Caco-2 (cell line): Measurements from ENCODE around the gene ELP5. TPM values are rescaled to one million over a fixed set of nuclear protein-coding genes. Genes with fewer than 3 reads are reported as not detected.

ENCODE experiments used
- BruUV-seq: library from RNA; stranded (reverse); fragments of 400-500 nt; replicated peaks from 2 replicates; lab custom pipeline; 2021; lab: Mats Ljungman, UMichigan
- CTCF ChIA-PET: fragments of 300-600 bp; sonication (Branson Sonifier 250); formaldehyde crosslinking; loops from one replicate; lab custom pipeline; 2022; ENCODE audit warnings: antibody characterized with exemption; lab: Charles Lee
- POLR2A ChIA-PET: fragments of 300-600 bp; sonication (Branson Sonifier 250); formaldehyde crosslinking; loops from one replicate; lab custom pipeline; 2022; ENCODE audit warnings: antibody characterized with exemption; lab: Charles Lee
- DNase-seq, 2 experiments: peaks; one replicate each; pipeline versions ENCODE4 v3.0.0 to v3.0.0-alpha.2; 2020 to 2022
- H3K27me3 ChIP-seq: replicated peaks from 2 replicates; pipeline ENCODE4 v1.6.0; 2011; ENCODE audit warnings: low read length; ENCODE audit not compliant: control insufficient read depth, insufficient read depth
- H3K36me3 ChIP-seq: 2 replicates; pipeline ENCODE4 v1.5.1; 2011; ENCODE audit warnings: low read length; ENCODE audit not compliant: control insufficient read depth, insufficient read depth
- H3K4me1 ChIP-seq: fragments of 250-450 bp; sonication (Bioruptor Pico); 2 replicates; pipeline ENCODE4 v1.5.1; 2020; ENCODE audit warnings: mild to moderate bottlenecking
- H3K4me3 ChIP-seq: 2 replicates; pipeline ENCODE4 v1.5.1; 2011; ENCODE audit warnings: low read depth, mild to moderate bottlenecking, control low read depth, low read length
- H3K9me3 ChIP-seq: fragments of 250-450 bp; sonication (Bioruptor Pico); 2 replicates; pipeline ENCODE4 v1.5.1; 2020; ENCODE audit warnings: mild to moderate bottlenecking, moderate library complexity
- H3K27ac Mint-ChIP-seq: one replicate; pipeline ENCODE4 v1.8.0; 2022; ENCODE audit warnings: mixed read lengths; ENCODE audit not compliant: unreplicated experiment
- H3K27me3 Mint-ChIP-seq: one replicate; pipeline ENCODE4 v1.8.0; 2022; ENCODE audit warnings: mixed read lengths; ENCODE audit not compliant: insufficient read depth, unreplicated experiment
- H3K36me3 Mint-ChIP-seq: one replicate; pipeline ENCODE4 v1.8.0; 2022; ENCODE audit warnings: mild to moderate bottlenecking, mixed read lengths; ENCODE audit not compliant: insufficient read depth, unreplicated experiment
- H3K4me1 Mint-ChIP-seq: one replicate; pipeline ENCODE4 v1.8.0; 2022; ENCODE audit warnings: low read depth, mixed read lengths; ENCODE audit not compliant: unreplicated experiment
- H3K4me3 Mint-ChIP-seq: one replicate; pipeline ENCODE4 v1.8.0; 2022; ENCODE audit warnings: mild to moderate bottlenecking, moderate library complexity, mixed read lengths; ENCODE audit not compliant: unreplicated experiment
- H3K9me3 Mint-ChIP-seq: one replicate; pipeline ENCODE4 v1.8.0; 2022; ENCODE audit warnings: mixed read lengths; ENCODE audit not compliant: unreplicated experiment
- intact Hi-C: fragments of 100-400 bp; cut with micrococcal nuclease; formaldehyde crosslinking; loops from one replicate; pipeline ENCODE4 v1.10.0; 2022; ENCODE audit not compliant: unreplicated experiment
- total RNA-seq: library from RNA; stranded (reverse); gene quantifications from 2 replicates; pipeline ENCODE4 v1.2.3, GENCODE V29; 2022
- TF ChIP-seq, protein P1 (sequence below), 2 experiments: fragments of 200-600 bp in 1 of 2; IDR thresholded peaks; 1 replicate in 1 of 2; 2 replicates in 1 of 2; pipeline versions ENCODE4 v1.5.1 to v1.8.0; 2011 to 2022; ENCODE audit warnings: antibody characterized with exemption in 1 of 2, control low read depth in 1 of 2, inconsistent platforms in 1 of 2, low read depth in 1 of 2, low read length in 1 of 2, mild to moderate bottlenecking in 1 of 2, moderate library complexity in 1 of 2; ENCODE audit not compliant: insufficient read depth in 1 of 2, severe bottlenecking in 1 of 2, unreplicated experiment in 1 of 2

Gene ELP5
- total RNA-seq, 1 experiment from 2014 or later: 43.2 TPM

DNA sequence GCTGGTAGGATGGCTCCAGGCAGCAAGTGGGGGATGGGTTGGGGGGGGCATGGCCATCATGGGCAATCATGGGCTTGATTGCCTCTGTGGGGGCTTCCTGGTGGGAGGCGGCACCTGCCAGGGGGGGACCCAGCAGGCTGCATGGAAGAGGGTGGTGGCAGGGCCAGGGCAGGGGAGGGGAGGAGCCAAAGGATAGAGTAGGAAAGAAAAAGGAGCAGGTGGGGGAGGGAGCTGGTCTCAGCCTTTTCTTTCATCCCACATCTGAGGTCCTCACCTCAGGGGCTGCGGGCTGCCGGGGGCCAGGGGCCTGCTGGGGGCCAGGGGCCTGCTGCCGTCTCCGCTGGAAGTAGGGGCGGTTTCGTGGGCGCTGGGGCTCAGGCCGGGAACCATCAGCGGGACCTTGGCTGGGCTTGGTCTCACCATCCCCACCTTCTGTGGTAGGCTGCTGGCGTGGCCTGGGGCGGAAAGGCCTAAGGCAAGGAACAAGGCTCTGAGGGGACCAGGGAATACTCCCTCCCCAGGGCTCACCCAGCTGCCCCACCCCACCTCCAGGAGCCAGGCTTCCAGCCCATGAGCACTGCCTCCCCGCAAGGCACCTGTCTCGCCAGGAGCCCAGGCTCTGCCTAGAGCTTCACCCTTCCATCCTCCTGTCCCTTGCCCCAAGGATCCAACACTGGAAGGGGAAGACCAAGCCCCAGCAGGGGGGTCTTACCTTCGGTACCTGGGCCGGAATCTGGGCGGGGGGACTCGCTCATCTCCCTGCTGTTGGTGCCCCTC lies 37.4 kb downstream of the ELP5 start:
- H3K27ac Mint-ChIP-seq: no peak overlapping the region
- no peak overlapping the region for H3K4me3 Mint-ChIP-seq

DNA sequence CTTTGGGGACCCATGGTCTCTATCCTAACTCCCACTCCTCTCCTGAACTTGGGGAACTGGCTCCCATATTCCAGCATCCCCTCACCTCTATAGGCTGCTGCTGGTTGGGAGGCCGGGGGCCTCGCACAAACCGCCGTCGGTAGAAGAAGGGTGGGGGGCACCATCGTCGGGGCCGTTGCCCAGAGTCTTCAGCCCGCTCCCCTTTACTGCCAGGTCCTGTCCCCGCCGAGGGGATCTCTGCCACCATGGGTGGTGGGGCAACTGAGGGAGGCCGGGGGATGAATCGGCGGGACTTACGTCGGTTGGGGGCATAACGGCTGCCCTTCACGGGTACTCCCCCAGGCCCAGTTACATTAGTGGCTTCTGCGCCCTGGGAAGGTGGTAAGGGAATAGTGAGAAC lies 38.2 kb downstream of the ELP5 start:
- Mint-ChIP-seq H3K36me3 (no peaks in the 10 kb centered on the region), H3K4me1 (peaks cover 6% of the 10 kb centered on the region), H3K27ac (no peak overlapping the region), H3K9me3 (no peaks in the 10 kb centered on the region), H3K4me3 (no peak overlapping the region), H3K27me3 (no peaks in the 10 kb centered on the region)
- Histone ChIP-seq H3K4me1 (0 out of 2 replicates have a peak, but pooled peaks cover 3% of the 10 kb centered on the region), H3K4me3 (no peak overlapping the region), H3K36me3 (no peaks in the 10 kb centered on the region; the same call in 1 of the 2 replicates), H3K9me3 (no peaks in the 10 kb centered on the region), H3K27me3 (no peaks in the 10 kb centered on the region)
- TF ChIP-seq, protein P1, sequence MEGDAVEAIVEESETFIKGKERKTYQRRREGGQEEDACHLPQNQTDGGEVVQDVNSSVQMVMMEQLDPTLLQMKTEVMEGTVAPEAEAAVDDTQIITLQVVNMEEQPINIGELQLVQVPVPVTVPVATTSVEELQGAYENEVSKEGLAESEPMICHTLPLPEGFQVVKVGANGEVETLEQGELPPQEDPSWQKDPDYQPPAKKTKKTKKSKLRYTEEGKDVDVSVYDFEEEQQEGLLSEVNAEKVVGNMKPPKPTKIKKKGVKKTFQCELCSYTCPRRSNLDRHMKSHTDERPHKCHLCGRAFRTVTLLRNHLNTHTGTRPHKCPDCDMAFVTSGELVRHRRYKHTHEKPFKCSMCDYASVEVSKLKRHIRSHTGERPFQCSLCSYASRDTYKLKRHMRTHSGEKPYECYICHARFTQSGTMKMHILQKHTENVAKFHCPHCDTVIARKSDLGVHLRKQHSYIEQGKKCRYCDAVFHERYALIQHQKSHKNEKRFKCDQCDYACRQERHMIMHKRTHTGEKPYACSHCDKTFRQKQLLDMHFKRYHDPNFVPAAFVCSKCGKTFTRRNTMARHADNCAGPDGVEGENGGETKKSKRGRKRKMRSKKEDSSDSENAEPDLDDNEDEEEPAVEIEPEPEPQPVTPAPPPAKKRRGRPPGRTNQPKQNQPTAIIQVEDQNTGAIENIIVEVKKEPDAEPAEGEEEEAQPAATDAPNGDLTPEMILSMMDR (IDR thresholded peaks at IDR 0.05; ENCODE audit: insufficient read depth in 1 of 2, low read depth in 1 of 2, low read length in 1 of 2, severe bottlenecking in 1 of 2, unreplicated experiment in 1 of 2): no peak
- DNase-seq: no peak
- intact Hi-C loops: no loop called here
- ChIA-PET POLR2A (no interaction called here), CTCF (no interaction called here)
- BruUV-seq: no TSS peak

More for the DNA sequence above, 37.4 kb downstream of the ELP5 start:
- no peaks in the 10 kb centered on the region for H3K36me3 Mint-ChIP-seq
- no peaks in the 10 kb centered on the region for H3K9me3 Mint-ChIP-seq
- ChIA-PET CTCF (no interaction called here), POLR2A (no interaction called here)
- H3K9me3 ChIP-seq: no peaks in the 10 kb centered on the region
- TF ChIP-seq, protein P1 (IDR thresholded peaks at IDR 0.05; ENCODE audit: insufficient read depth in 1 of 2, low read depth in 1 of 2, low read length in 1 of 2, severe bottlenecking in 1 of 2, unreplicated experiment in 1 of 2): no peak
- no peak overlapping the region for H3K4me3 ChIP-seq
- H3K4me1 Mint-ChIP-seq: peaks cover 6% of the 10 kb centered on the region
- H3K27me3 ChIP-seq: no peaks in the 10 kb centered on the region
- DNase-seq: no peak
- 0 out of 2 replicates have a peak, but pooled peaks cover 3% of the 10 kb centered on the region for H3K4me1 ChIP-seq
- H3K36me3 ChIP-seq: no peaks in the 10 kb centered on the region; the same call in 1 of the 2 replicates
- no peaks in the 10 kb centered on the region for H3K27me3 Mint-ChIP-seq
- intact Hi-C loops: no loop called here
- BruUV-seq: no TSS peak

DNA sequence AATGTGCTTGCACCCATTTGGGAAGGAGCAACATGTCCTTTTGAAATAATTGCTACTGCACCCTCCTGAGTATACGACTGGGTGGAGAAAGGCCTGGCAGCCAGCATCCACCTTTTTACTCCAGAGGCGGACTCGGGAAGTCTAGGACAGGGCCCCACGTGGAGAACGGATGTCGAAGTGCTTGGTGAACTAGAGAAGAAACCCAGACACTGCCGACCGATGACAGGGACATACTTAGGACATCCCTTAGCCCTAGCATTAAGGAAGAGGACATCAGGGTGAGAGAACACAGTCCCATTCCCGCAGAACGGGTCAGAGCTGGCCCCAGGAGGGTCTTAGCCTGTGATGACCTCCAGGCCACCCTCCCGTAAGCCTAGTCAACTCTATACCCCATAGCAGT lies 38.7 kb downstream of the ELP5 start:
- no peak overlapping the region for H3K4me3 ChIP-seq
- no peak for DNase-seq
- CTCF ChIA-PET: no interaction called here
- H3K4me1 ChIP-seq: 0 out of 2 replicates have a peak, but pooled peaks cover 8% of the 10 kb centered on the region
- Mint-ChIP-seq H3K4me3 (no peak overlapping the region), H3K9me3 (no peaks in the 10 kb centered on the region), H3K4me1 (peaks cover 6% of the 10 kb centered on the region), H3K36me3 (no peaks in the 10 kb centered on the region), H3K27me3 (no peaks in the 10 kb centered on the region), H3K27ac (no peak overlapping the region)
- TF ChIP-seq, protein P1 (IDR thresholded peaks at IDR 0.05; ENCODE audit: insufficient read depth in 1 of 2, low read depth in 1 of 2, low read length in 1 of 2, severe bottlenecking in 1 of 2, unreplicated experiment in 1 of 2): no peak
- no peaks in the 10 kb centered on the region for H3K27me3 ChIP-seq
- BruUV-seq: no TSS peak
- intact Hi-C loops: no loop called here
- POLR2A ChIA-PET: interaction anchor here (0.7 kb wide), 1 partner anchor 10 kb away, joined by 3 read pairs; the partner anchor contains the start of gene SLC2A4
- no peaks in the 10 kb centered on the region; the same call in 1 of the 2 replicates for H3K36me3 ChIP-seq
- no peaks in the 10 kb centered on the region for H3K9me3 ChIP-seq
